NCI-H2196 treated with DMSO at 0.1 percent for 48 hours (cell line): ENCODE results near the gene PAX1.

Source experiments
- DNase-seq: peaks from one replicate; lab custom pipeline; 2025; ENCODE audit not compliant: unreplicated experiment; lab: John Stamatoyannopoulos, UW

The PAX1 gene

DNA sequence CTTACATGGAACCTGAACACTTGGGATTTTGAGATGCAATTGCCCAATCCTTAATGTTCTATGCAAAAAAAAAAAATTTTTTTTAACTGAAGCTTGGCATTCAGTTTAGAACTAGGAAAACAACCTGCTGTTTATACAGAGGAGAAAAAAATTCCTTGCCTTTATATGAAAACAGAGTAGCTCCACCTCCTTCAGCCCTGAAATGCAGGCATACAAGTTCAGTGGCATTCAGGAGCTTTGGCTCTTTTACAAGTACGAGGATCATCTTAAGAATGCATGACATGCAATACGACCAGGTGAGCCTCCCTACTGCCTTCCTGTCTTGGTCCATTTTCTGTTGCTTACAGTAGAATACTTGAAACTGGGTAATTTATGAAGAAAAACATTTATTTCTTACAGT, 20.4 kb downstream of the PAX1 start:
- DNase-seq: no peak

DNA sequence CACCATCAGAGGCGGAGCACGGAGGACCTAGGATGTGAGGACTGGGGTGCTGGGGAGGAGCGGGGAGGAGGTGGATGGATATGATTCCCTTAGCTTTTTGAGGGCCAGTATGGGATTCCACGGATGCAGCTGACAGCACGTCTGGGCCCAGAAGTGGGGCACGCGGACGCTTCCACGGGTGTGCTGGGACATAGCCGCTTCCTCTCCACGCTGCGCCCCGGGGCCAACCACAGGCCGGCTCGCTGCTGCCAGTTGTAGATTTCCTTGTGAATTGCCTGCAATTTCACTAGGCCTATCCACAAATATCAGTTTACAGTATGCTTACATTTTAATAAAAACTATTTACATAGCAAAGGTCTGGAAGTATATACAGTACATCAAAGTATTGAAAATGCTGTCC, 23.9 kb downstream of the PAX1 start:
- DNase-seq: no peak

DNA sequence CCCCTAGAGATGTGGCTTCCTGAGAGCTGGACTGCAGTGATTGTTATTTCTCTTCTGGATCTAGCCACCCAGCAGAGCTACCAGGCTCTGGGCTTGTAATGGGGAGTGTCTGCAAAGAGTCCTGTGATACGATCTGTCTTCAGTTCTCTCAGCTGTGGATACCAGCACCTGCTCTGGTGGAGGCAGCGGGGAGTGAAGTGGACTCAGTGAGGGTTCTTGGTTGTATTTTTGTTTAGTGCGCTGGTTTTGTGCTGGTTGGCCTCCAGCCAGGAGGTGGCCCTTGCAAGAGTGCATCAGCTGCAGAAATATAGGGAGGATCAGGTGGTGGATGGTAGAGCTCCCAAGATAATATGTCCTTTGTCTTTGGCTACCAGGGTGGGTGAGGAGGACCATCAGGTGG, 33.7 kb downstream of the PAX1 start:
- DNase-seq: no peak

DNA sequence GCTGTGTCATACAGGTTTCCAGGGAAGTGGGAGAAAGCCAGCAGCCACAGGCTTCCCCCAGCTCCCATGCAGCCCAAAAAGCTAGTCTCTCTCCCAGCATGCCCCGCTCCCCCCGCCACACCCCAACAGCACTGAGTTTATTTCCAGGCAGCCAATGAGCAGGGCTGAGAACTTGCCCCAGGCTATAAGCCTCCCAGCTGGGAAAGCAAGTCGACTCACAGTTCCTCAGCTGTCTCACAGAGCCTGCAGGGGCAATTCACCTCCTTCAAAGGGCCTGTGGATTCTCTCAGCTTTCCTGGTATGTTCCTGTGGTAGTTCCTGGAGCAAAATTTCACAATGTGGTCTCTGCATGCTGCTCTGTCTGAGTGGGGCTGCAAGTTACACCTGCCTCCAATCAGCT, 34.2 kb downstream of the PAX1 start:
- DNase-seq: no peak

DNA sequence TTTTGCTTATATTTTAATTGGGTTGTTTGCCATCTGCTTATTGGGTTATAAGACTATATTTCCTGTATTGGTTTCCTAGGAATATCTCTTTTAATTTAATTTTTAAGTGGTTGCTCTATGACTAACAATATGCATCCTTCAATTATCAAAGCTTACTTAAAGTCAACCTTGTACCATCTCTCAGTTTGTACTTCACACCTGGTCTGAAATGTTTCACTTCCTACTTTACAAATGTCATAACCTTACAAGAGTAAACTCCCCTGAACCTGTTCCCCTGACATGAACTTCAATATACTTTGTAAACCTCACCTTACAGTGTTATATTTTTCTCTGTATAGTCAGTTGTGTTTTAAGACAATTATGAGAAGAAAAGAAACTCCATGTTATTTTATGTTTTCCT, 35.8 kb downstream of the PAX1 start:
- DNase-seq: no peak

DNA sequence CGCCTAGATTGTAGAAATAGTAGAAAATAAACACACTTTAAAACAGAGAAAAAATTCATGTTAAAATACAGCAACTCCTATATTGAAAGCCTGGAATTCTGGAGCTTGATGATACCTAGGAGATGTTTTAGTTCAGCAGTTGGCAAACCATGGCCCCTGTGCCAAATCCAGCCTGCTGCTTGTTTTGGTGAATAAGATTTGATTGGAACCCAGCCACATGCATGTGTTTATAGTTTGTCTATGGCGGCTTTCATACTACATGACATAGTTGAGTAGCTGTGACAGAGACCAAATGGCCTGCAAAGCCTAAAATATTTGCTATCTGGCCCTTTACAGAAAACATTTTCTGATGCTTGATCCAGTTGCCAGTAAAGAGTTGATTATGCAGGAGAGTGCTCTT, 57.2 kb downstream of the PAX1 start:
- DNase-seq: no peak

DNA sequence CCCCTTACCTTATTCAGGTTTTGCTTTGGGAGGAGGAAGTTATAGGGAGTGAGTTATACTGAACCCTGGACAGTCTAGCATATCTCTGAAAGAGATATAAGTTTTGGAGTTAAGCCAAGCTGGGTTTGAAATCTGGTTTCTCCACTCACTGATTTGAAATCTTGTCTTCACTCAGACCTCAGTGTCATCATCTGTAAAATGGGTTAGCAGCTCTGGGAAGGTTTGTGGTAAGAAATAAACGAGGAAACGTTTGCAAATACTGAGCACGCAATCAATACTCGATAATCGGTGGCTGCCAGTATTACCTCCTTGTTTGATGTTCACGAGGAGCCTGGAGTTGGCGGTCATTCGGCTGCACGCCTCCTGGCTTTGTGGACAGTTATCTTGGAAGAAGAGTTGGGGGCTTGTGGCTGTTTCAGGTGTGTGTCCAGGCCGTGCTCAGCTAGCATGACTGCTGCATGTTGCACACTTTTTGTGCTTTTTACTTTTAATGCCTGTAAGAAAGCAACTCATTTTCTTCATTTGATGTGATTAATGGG, 61.8 kb downstream of the PAX1 start:
- no peak for DNase-seq

DNA sequence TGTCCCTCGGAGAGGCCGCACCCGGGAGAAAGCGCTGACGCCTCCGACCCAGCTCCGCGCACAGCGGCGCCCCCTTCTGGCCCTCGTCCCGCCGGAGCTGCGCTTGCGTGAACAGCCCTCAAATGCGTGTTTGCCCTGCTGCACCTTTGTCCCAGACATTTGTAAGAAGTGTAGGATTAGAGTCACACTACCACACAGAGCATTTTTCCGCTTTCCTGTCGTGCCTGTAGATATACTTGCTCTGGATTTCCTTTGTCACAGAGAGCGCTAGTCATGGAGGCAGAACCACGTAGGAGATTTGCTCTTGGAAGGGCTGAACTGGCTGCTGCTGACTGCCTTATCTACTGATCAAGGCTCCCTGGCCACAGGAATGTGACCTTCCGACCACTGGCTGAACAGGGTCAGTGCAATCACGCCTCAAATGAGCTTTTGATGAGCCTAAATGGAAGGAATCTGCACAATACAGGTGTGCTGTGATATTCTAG, 62.3 kb downstream of the PAX1 start:
- DNase-seq: no peak
